C1 segment of cervical spinal cord (tissue), 14 donors: Measurements from ENCODE around the gene RNF8.
"Not testable (repeated sequence)": the region's sequence is repeated elsewhere in the genome, so short reads cannot be mapped to it uniquely, and the experiment has no call there.

ENCODE experiments used
- DNase-seq, 14 donors: peaks; one replicate each; lab custom pipeline; 2025; lab: John Stamatoyannopoulos, UW

Gene RNF8

GRCh38 chr6:37321101-37321500 lies 32.7 kb upstream of the RNF8 start:
- no peak for DNase-seq

DNA sequence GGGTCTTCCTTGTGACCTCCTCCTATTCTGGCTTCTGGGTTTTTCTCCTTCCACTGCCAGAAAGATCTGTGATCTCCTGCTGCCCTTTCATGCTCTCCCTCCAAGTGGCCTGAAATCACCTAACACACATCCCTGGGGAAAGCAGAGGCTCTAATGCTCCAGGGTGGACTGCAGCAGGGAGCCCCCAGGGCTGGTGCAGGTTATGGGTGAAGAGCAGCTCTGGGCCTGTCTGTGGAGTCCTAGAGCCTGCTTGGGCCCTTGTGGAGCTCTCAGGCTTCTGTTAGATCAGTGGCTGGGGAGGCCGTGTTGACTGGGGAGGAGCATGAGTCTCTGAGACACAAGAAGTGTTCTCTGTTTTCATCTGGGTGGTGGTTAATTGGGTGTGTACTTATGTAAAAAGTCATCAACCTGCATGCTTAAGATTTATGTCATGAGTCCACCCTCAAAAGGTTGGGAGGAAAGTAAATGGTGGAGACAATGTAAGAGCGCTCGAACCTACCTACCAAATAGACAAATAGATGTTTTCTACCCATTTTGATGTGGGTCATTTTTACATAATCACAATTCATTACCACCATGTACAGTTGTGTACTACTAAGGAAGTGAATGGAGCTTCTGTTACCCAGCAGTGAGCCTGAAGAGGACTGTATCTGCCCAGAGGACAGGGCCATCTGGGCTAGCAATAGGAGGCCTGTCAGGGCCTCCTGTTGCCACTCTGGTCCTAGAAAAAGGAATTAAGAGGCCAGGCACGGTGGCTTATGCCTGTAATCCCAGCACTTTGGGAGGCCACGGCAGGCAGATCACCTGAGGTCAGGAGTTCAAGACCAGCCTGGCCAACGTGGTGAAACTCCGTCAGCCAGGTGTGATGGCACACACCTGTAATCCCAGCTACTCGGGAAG lies 32.0 kb upstream of the RNF8 start:
- DNase-seq = peak in 1 of 14 donors; percentile 56

- no peak for DNase-seq
Observed at GRCh38 chr6:37323580-37323979, 30.2 kb upstream of the RNF8 start.

- peak in 1 of 14 donors; percentile 9 for DNase-seq
Observed at GRCh38 chr6:37324131-37325033, 29.4 kb upstream of the RNF8 start.

- DNase-seq = not testable (repeated sequence)
Observed at GRCh38 chr6:37330345-37330744, 23.4 kb upstream of the RNF8 start.

DNA sequence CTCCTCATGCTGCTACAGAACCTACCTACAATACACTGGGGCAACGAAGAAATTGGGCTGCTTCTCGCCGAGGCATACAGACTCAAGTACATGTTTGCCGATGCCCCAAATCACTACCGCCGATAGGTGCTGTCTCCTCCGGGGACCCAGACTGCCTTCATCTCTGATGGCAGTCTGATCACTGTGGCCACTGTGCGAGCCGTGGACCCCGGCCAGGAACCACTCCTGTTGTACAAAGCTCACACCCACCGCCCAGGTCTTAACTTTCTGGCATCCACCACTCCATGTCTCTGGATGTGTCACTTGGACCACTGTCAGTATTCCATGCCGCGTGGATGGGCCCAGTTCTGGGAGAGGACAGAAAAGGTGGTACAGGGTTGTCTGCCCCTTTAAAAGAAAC lies 22.7 kb upstream of the RNF8 start:
- no peak for DNase-seq

DNA sequence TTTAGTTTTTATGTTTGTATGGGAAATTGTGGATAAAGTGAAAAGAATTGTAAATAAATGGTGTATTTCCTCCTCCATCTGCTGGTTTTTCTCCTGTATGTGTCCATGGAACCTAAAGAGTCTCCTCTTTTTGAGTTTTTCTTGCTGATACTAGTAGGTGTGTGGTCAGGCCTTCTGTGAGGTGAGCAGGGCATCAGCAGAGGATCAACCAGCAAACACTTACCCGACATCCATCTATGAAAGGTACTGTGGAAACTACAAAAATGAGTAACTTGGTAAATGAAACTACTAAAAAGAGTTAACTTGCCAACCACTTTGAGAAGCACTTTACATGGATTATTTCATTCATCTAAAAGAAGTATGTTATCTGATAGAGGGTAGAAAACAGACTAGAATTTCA lies 20.9 kb upstream of the RNF8 start:
- no peak for DNase-seq

DNA sequence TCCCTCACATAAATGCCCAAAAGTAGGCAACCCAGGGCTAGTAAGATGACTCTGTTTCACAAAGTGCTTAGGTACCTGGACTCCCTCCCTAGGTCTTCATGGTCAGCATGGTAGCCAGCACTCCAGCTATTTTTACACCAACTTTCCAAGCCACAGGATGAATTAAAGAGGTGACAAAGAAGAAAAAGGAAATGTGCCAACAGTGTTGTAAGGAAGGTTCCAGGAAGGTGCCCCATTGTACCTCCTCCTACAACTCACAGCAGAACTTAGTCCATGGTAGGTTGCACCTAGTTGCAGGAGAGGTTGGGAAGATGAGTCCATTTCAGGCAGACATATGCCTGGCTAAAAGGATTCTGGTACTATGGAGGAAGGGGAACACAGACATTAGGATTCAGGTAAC lies 19.7 kb upstream of the RNF8 start:
- DNase-seq = no peak

GRCh38 chr6:37338317-37338716 lies 15.5 kb upstream of the RNF8 start:
- not testable (repeated sequence) for DNase-seq

GRCh38 chr6:37338745-37339255 lies 15.0 kb upstream of the RNF8 start:
- DNase-seq = no peak

DNA sequence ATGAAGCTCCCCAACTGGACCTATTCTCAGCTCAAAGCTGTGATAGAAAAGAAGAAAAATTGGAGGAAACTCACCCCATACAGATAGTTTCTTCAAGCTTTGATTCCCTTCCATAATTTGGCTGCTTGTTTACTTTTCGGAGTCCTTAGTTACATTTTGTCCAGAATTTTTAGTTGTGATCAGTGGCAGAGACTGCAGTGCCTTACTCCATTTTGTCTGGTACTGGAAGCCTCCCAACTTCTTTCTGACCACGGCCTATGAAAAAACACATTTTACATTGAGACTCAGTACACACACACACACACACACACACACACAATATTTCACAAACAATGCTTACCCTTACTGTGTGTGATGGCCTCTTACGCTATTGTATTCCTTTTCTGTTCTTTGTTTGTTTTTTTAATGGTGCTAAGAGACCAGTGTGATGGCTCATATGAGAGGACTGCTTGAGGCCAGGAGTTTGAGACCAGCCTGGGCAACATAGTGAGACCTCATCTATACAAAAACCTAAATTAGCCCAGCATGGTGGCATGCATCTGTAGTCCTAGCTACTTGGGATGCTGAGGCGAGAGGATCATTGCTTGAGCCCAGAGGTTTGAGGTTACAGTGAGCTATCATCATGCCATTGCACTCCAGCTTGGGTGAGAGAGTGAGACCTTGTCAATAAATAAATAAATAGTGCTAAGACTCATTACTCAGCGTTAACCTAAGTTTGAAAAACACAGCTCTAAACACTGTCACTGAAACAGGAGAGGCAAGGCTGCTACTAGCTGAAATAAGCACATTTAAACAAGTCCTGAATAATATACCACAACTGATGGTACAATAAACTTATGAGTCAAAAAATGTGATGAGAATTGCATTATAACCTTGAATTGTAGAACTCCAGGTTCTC lies 13.8 kb upstream of the RNF8 start:
- no peak for DNase-seq

DNA sequence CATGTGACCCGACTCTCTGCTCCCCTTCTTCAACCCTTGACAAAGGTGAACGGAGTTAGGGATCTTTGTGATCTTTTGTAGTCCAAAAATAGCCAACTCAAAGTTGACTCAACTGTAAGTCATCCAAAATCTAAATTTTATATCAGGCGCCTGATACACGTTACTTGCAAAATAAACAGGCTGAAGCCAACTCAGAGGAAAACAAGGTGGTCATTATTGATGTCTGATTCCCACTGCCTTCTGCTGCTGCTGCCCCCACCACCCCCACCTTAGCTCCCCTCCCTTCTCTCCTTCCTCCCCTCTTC lies 13.2 kb upstream of the RNF8 start:
- DNase-seq = no peak

GRCh38 chr6:37343248-37343647 lies 10.5 kb upstream of the RNF8 start:
- no peak for DNase-seq

DNA sequence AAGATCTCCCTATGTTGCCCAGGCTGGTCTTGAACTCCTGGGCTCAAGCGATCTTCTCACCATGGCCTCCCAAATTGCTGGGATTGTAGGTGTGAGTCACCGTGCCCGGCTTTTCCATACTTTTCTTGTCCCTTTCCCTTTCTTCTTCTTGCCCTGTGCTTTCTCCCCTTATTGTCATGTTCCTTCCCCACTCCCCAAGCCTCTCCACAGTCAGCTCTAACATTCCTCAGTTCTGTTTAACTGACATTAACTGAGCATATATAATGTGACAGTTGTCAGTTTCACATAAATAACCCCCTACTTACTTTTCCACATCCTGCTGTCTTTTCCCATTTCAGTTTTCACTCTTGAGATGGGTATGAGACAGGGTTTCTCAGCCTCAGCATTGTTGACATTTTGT lies 9.5 kb upstream of the RNF8 start:
- no peak for DNase-seq

- not testable (repeated sequence) for DNase-seq
Observed at GRCh38 chr6:37345804-37346203, 8.0 kb upstream of the RNF8 start.

DNA sequence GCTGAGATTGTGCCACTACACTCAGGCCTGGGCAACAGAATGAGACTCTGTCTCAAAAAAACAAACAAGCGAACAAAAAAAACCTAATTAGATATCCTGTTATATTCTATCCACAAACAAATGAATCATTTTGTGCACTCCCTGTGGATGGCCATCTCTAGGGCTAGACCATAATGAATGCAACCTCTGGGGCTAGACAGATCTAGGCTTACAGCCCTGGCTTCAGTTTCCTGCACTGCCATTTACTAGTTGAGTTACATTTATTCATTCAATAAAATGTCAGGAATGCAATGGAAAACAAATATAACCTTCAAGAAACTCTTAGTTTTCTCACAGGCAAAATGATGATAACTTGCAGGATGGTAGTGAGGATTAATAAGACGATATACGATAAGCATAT lies 6.6 kb upstream of the RNF8 start:
- DNase-seq = no peak

- no peak for DNase-seq
Observed at GRCh38 chr6:37347670-37348111, 6.1 kb upstream of the RNF8 start.

- DNase-seq = no peak
Observed at GRCh38 chr6:37351027-37351426, 2.8 kb upstream of the RNF8 start.

GRCh38 chr6:37352384-37352783 lies 1.4 kb upstream of the RNF8 start:
- DNase-seq = no peak

DNA sequence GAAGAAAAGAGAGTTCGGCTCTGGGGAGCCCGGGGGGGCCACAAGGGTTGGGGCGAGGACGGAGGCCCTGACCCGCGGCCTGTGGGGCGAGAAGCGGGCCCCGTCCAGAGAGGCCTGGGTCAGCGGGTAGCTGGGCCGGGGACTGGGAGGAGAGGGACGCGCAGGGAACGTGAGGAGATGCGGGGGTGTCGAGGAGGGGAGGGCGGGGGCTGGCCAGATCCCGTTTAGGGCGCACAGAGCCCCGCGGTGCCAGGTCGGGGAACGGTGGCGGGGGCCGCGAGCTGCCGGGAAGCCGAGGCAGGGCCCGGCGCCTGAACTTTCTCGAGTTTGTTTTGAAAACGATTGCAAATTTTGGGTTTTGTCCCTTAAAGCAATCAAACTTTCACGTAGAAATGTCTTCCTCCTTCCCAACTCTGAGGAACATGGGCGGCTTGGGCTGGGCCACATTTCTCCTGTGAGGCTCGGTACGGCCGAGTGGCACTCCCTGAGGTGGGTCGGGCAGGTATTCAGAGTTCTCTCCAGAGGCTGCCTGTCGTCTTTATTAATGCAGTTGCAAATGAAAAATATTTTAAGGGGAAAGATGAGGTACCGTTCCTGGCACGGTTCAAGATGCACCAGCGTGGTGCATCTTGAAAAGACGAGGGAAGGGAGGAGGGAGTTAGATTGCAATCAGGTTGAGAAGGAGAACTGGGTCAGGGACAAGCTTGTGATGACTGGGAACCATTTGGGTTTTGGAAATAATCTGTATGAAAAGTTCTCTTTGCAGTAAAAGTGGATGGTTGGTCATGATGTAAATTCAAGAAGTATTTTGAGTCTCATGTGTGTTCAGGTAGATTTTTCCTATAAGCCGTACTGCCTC lies 972 bp downstream of the RNF8 start:
- DNase-seq = peak in 5 of 14 donors; percentile 33 to 61 (median 40)
